Loucy (cell line): ENCODE measurements around the gene AKAP6.

ENCODE experiments used
- H2AFZ ChIP-seq: fragments of 200-600 bp; sonication (generic); 2 replicates; pipeline ENCODE4 v1.6.0; 2016; ENCODE audit warnings: antibody characterized with exemption, mild to moderate bottlenecking, low read length, moderate library complexity
- H3F3A ChIP-seq: fragments of 200-600 bp; 2 replicates; pipeline ENCODE4 v1.6.0; 2016; ENCODE audit warnings: antibody characterized with exemption, low read depth, mild to moderate bottlenecking
- H3K27me3 ChIP-seq: fragments of 200-600 bp; sonication (generic); 2 replicates; pipeline ENCODE4 v1.6.1; 2014; ENCODE audit warnings: low read length, mild to moderate bottlenecking; ENCODE audit not compliant: insufficient read depth, poor library complexity, severe bottlenecking
- H3K36me3 ChIP-seq: fragments of 200-600 bp; sonication (generic); 2 replicates; pipeline ENCODE4 v1.6.1; 2016; ENCODE audit warnings: low read length; ENCODE audit not compliant: insufficient read depth
- H3K4me1 ChIP-seq: fragments of 200-600 bp; sonication (generic); 2 replicates; pipeline ENCODE4 v1.5.1; 2014; ENCODE audit warnings: low read length, mild to moderate bottlenecking; ENCODE audit not compliant: insufficient read depth, poor library complexity, severe bottlenecking
- H3K4me2 ChIP-seq: fragments of 200-600 bp; sonication (generic); 2 replicates; pipeline ENCODE4 v1.6.0; 2014; ENCODE audit warnings: antibody characterized with exemption, low read length, low read depth, mild to moderate bottlenecking; ENCODE audit not compliant: poor library complexity, severe bottlenecking
- H3K4me3 ChIP-seq: fragments of 200-600 bp; sonication (generic); 2 replicates; pipeline ENCODE4 v1.5.1; 2014; ENCODE audit warnings: low read length, mild to moderate bottlenecking, mixed read lengths; ENCODE audit not compliant: poor library complexity, severe bottlenecking
- H3K79me2 ChIP-seq: fragments of 200-600 bp; sonication (generic); 2 replicates; pipeline ENCODE4 v1.6.1; 2014; ENCODE audit warnings: low read length; ENCODE audit not compliant: insufficient read depth
- H3K9ac ChIP-seq: fragments of 200-600 bp; sonication (generic); 2 replicates; pipeline ENCODE4 v1.6.0; 2014; ENCODE audit warnings: mild to moderate bottlenecking, low read depth, low read length, moderate library complexity; ENCODE audit not compliant: poor library complexity, severe bottlenecking
- H3K9me2 ChIP-seq: fragments of 200-600 bp; sonication (generic); replicated peaks from 2 replicates; pipeline ENCODE4 v1.6.1; 2016; ENCODE audit warnings: low read depth, low read length, mixed read lengths
- H3K9me3 ChIP-seq: fragments of 200-600 bp; sonication (generic); 2 replicates; pipeline ENCODE4 v1.6.1; 2014; ENCODE audit warnings: mild to moderate bottlenecking, antibody characterized with exemption, low read length, low read depth; ENCODE audit not compliant: insufficient read depth
- H4K20me1 ChIP-seq: fragments of 200-600 bp; sonication (generic); 2 replicates; pipeline ENCODE4 v1.6.0; 2014; ENCODE audit warnings: antibody characterized with exemption, low read length, mild to moderate bottlenecking; ENCODE audit not compliant: insufficient read depth, poor library complexity, severe bottlenecking
- CTCF ChIP-seq: fragments of 200-600 bp; sonication (generic); conservative IDR thresholded peaks from 2 replicates; pipeline ENCODE4 v1.5.1; 2014; ENCODE audit warnings: mild to moderate bottlenecking, antibody characterized with exemption, low read length
- EZH2phosphoT487 ChIP-seq: fragments of 200-600 bp; IDR thresholded peaks from 2 replicates; pipeline ENCODE4 v1.6.1; 2018; ENCODE audit warnings: antibody characterized with exemption, mild to moderate bottlenecking, moderate library complexity, borderline replicate concordance

The AKAP6 gene

GRCh38 chr14:32329146-32329545 is at the start of gene AKAP6:
Gene AKAP6 (plus strand): TSS chr14:32329298. CDS start chr14:32433494, 104,196 bp downstream.
- no peaks in the 10 kb centered on the region for H3K36me3 ChIP-seq
- no peaks in the 10 kb centered on the region for H3K27me3 ChIP-seq
- no peak within 1 kb of the TSS for H3K9ac ChIP-seq
- TF ChIP-seq CTCF (no peak), EZH2phosphoT487 (no peak)
- no peaks in the 10 kb centered on the region for H4K20me1 ChIP-seq
- peaks cover 11% of the 10 kb centered on the region for H3K4me1 ChIP-seq
- H3K79me2 ChIP-seq = no peaks in the 10 kb centered on the region
- no peaks in the 10 kb centered on the region for H3K9me3 ChIP-seq
- no peaks in the 10 kb centered on the region for H3F3A ChIP-seq
- 0 out of 2 replicates have a peak within 1 kb of the TSS, but pooled peaks have one; percentile 58 for H2AFZ ChIP-seq
- H3K9me2 ChIP-seq = no peaks in the 10 kb centered on the region
- no peak within 1 kb of the TSS for H3K4me3 ChIP-seq
- H3K4me2 ChIP-seq = no peak within 1 kb of the TSS

- Histone ChIP-seq H3K4me1 (peaks cover 5% of the 10 kb centered on the region), H3K27me3 (no peaks in the 10 kb centered on the region), H2AFZ (0 out of 2 replicates have a peak overlapping the region, but pooled peaks have one; percentile 16), H3K9me2 (no peaks in the 10 kb centered on the region), H3K79me2 (no peaks in the 10 kb centered on the region), H3K4me3 (no peak overlapping the region), H4K20me1 (no peaks in the 10 kb centered on the region), H3K9me3 (no peaks in the 10 kb centered on the region), H3F3A (no peaks in the 10 kb centered on the region), H3K4me2 (no peak overlapping the region), H3K36me3 (no peaks in the 10 kb centered on the region), H3K9ac (no peak overlapping the region)
- no peak for TF ChIP-seq CTCF
- no peak for TF ChIP-seq EZH2phosphoT487
Observed at GRCh38 chr14:32286602-32287001, 42.5 kb upstream of the AKAP6 start.

GRCh38 chr14:32296366-32296765 is 32.7 kb upstream of the AKAP6 start:
- no peak overlapping the region for H3K9ac ChIP-seq
- H3K4me2 ChIP-seq = no peak overlapping the region
- no peaks in the 10 kb centered on the region for H3K79me2 ChIP-seq
- H3K27me3 ChIP-seq = no peaks in the 10 kb centered on the region
- H3K9me2 ChIP-seq = no peaks in the 10 kb centered on the region
- no peak overlapping the region for H3K4me3 ChIP-seq
- no peaks in the 10 kb centered on the region for H4K20me1 ChIP-seq
- no peaks in the 10 kb centered on the region for H3K9me3 ChIP-seq
- TF ChIP-seq CTCF (no peak), EZH2phosphoT487 (no peak)
- no peaks in the 10 kb centered on the region for H3K4me1 ChIP-seq
- H3K36me3 ChIP-seq = no peaks in the 10 kb centered on the region
- H3F3A ChIP-seq = no peaks in the 10 kb centered on the region
- no peak overlapping the region for H2AFZ ChIP-seq
